ENCODE results near the gene STK10. TPM values are rescaled to one million over a fixed set of nuclear protein-coding genes. Genes with fewer than 3 reads are reported as not detected.

The STK10 gene
- total RNA-seq, 1 donor from 2014 or later: 12.6 TPM

GRCh38 chr5:172142709-172143215 lies 45.3 kb downstream of the STK10 start:
- no peak for TF ChIP-seq CTCF (IDR thresholded peaks at IDR 0.05; ENCODE audit: insufficient read depth, low read length, severe bottlenecking)
- DNase-seq (ENCODE audit: low read depth) (no peak), FAIRE-seq (no peak)
- H3K4me3 ChIP-seq (ENCODE audit: low read depth, low read length): no peak overlapping the region
- no peaks in the 10 kb centered on the region for H3K27me3 ChIP-seq (ENCODE audit: control insufficient read depth, insufficient read depth, low read length)
- H3K36me3 ChIP-seq (ENCODE audit: control insufficient read depth, insufficient read depth, low read length): no peaks in the 10 kb centered on the region

- no peak for TF ChIP-seq CTCF (IDR thresholded peaks at IDR 0.05; ENCODE audit: insufficient read depth, low read length, severe bottlenecking)
- Histone ChIP-seq H3K36me3 (ENCODE audit: control insufficient read depth, insufficient read depth, low read length) (no peaks in the 10 kb centered on the region), H3K27me3 (ENCODE audit: control insufficient read depth, insufficient read depth, low read length) (no peaks in the 10 kb centered on the region), H3K4me3 (ENCODE audit: low read depth, low read length) (no peak overlapping the region)
- FAIRE-seq (no peak), DNase-seq (ENCODE audit: low read depth) (no peak)
Measured at GRCh38 chr5:172141949-172142319, 46.1 kb downstream of the STK10 start.

GRCh38 chr5:172140866-172141265 lies 47.2 kb downstream of the STK10 start:
- no peak for TF ChIP-seq CTCF (IDR thresholded peaks at IDR 0.05; ENCODE audit: insufficient read depth, low read length, severe bottlenecking)
- no peak for FAIRE-seq

GRCh38 chr5:172140120-172140519 lies 47.9 kb downstream of the STK10 start:
- no peak for TF ChIP-seq CTCF (IDR thresholded peaks at IDR 0.05; ENCODE audit: insufficient read depth, low read length, severe bottlenecking)
- FAIRE-seq: no peak
- Histone ChIP-seq H3K36me3 (ENCODE audit: control insufficient read depth, insufficient read depth, low read length) (no peaks in the 10 kb centered on the region), H3K4me3 (ENCODE audit: low read depth, low read length) (no peak overlapping the region), H3K27me3 (ENCODE audit: control insufficient read depth, insufficient read depth, low read length) (no peaks in the 10 kb centered on the region)
- DNase-seq (ENCODE audit: low read depth): no peak

More at GRCh38 chr5:172140866-172141265, 47.2 kb downstream of the STK10 start:
- Histone ChIP-seq H3K27me3 (ENCODE audit: control insufficient read depth, insufficient read depth, low read length) (no peaks in the 10 kb centered on the region), H3K4me3 (ENCODE audit: low read depth, low read length) (no peak overlapping the region), H3K36me3 (ENCODE audit: control insufficient read depth, insufficient read depth, low read length) (no peaks in the 10 kb centered on the region)
- DNase-seq (ENCODE audit: low read depth): no peak

GRCh38 chr5:172137046-172137445 lies 51.0 kb downstream of the STK10 start:
- no peak for TF ChIP-seq CTCF (IDR thresholded peaks at IDR 0.05; ENCODE audit: insufficient read depth, low read length, severe bottlenecking)
- no peaks in the 10 kb centered on the region for H3K27me3 ChIP-seq (ENCODE audit: control insufficient read depth, insufficient read depth, low read length)
- no peaks in the 10 kb centered on the region for H3K36me3 ChIP-seq (ENCODE audit: control insufficient read depth, insufficient read depth, low read length)
- no peak for FAIRE-seq
- DNase-seq (ENCODE audit: low read depth): no peak
- H3K4me3 ChIP-seq (ENCODE audit: low read depth, low read length): no peak overlapping the region

GRCh38 chr5:172133359-172134029 lies 54.5 kb downstream of the STK10 start:
- Histone ChIP-seq H3K36me3 (ENCODE audit: control insufficient read depth, insufficient read depth, low read length) (no peaks in the 10 kb centered on the region), H3K27me3 (ENCODE audit: control insufficient read depth, insufficient read depth, low read length) (no peaks in the 10 kb centered on the region), H3K4me3 (ENCODE audit: low read depth, low read length) (no peak overlapping the region)
- peak; percentile 91 for FAIRE-seq
- peak; percentile 99 for DNase-seq (ENCODE audit: low read depth)
- TF ChIP-seq CTCF (IDR thresholded peaks at IDR 0.05; ENCODE audit: insufficient read depth, low read length, severe bottlenecking): no peak
